DOHH2 (cell line): ENCODE results near the gene COL18A1.

Experiments
- H3F3A ChIP-seq: fragments of 200-600 bp; sonication (generic), shearing (Covaris generic); 2 replicates; pipeline ENCODE4 v1.6.0; 2016; ENCODE audit warnings: antibody characterized with exemption, mild to moderate bottlenecking; ENCODE audit not compliant: control insufficient read depth, insufficient read depth
- H3K27ac ChIP-seq: fragments of 200-600 bp; sonication (generic); 2 replicates; pipeline ENCODE4 v1.5.1; 2014; ENCODE audit warnings: low read depth, mild to moderate bottlenecking, low read length, moderate library complexity
- H3K27me3 ChIP-seq: fragments of 200-600 bp; sonication (generic); 2 replicates; pipeline ENCODE4 v1.6.1; 2014; ENCODE audit warnings: mild to moderate bottlenecking, low read length, mixed read lengths; ENCODE audit not compliant: control insufficient read depth
- H3K36me3 ChIP-seq: fragments of 200-600 bp; sonication (generic); 2 replicates; pipeline ENCODE4 v1.6.1; 2014; ENCODE audit warnings: mild to moderate bottlenecking, low read length, moderate library complexity, mixed read lengths; ENCODE audit not compliant: control insufficient read depth
- H3K4me1 ChIP-seq: fragments of 200-600 bp; sonication (generic); 2 replicates; pipeline ENCODE4 v1.6.1; 2014; ENCODE audit warnings: mild to moderate bottlenecking, low read length, mixed read lengths; ENCODE audit not compliant: control insufficient read depth
- H3K4me2 ChIP-seq: fragments of 200-600 bp; sonication (generic); 2 replicates; pipeline ENCODE4 v1.6.0; 2014; ENCODE audit warnings: mild to moderate bottlenecking, low read length, moderate library complexity
- H3K4me3 ChIP-seq: fragments of 200-600 bp; sonication (generic); 2 replicates; pipeline ENCODE4 v1.5.1; 2014; ENCODE audit warnings: mild to moderate bottlenecking, low read length, mixed read lengths
- H3K79me2 ChIP-seq: fragments of 200-600 bp; sonication (generic); 2 replicates; pipeline ENCODE4 v1.6.1; 2014; ENCODE audit warnings: mild to moderate bottlenecking, low read length, mixed read lengths; ENCODE audit not compliant: control insufficient read depth
- H3K9me2 ChIP-seq: fragments of 200-600 bp; sonication (generic); replicated peaks from 2 replicates; pipeline ENCODE4 v1.6.1; 2014; ENCODE audit warnings: mild to moderate bottlenecking, low read length, mixed read lengths; ENCODE audit not compliant: control insufficient read depth
- H3K9me3 ChIP-seq: fragments of 200-600 bp; sonication (generic); 2 replicates; pipeline ENCODE4 v1.6.1; 2014; ENCODE audit warnings: antibody characterized with exemption, low read length, mixed read lengths; ENCODE audit not compliant: control insufficient read depth, insufficient read depth
- H4K20me1 ChIP-seq: fragments of 200-600 bp; sonication (generic); 2 replicates; pipeline ENCODE4 v1.6.0; 2014; ENCODE audit warnings: low read depth, mild to moderate bottlenecking, antibody characterized with exemption, low read length, moderate library complexity; ENCODE audit not compliant: control insufficient read depth, insufficient read depth
- EZH2phosphoT487 ChIP-seq: fragments of 200-600 bp; sonication (generic); IDR thresholded peaks from 2 replicates; pipeline ENCODE4 v1.6.1; 2017; ENCODE audit warnings: borderline replicate concordance, mild to moderate bottlenecking, antibody characterized with exemption, low read length, moderate library complexity, mixed read lengths
- TF ChIP-seq, protein P1 (sequence below): fragments of 200-600 bp; sonication (generic); IDR thresholded peaks from one replicate; pipeline ENCODE4 v1.5.1; 2014; ENCODE audit warnings: antibody characterized with exemption, mild to moderate bottlenecking, low read depth, low read length; ENCODE audit not compliant: poor library complexity, severe bottlenecking

Gene COL18A1

DNA sequence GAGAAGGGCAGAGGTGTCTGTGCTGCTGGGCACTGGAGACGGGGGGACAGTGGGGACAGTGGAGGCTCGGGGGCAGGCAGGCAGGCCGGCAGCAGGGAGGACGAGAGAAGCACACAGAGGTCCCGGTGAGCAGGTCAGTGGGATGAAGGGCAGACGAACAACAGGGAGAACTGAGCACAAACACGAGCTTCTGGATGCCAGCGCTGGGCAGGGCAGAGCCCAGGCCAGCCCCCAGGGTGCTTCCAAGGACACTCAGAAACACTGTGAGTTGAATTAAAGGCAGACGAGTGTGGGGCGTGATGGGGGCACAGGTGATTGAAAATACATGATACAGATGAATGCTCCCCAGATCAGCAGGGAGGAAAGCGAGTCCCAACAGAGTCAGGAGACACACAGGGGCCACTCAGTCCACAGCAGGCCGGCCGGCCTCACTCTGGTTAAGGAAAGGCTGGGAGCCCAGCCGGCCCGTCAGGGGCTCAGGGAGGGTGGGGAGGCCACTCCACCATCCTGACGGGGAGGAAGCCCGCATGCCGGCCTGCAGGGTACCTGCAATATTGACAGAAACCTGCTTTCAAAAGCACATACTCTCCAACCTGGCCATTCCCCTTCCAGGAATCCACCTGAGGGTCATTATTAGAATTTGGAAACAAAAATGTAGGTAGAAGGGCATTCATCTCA, 123.2 kb downstream of the COL18A1 start:
- no peaks in the 10 kb centered on the region for H3K27me3 ChIP-seq
- H3K4me1 ChIP-seq: peaks cover 5% of the 10 kb centered on the region
- no peaks in the 10 kb centered on the region for H3K9me3 ChIP-seq
- no peaks in the 10 kb centered on the region for H3K9me2 ChIP-seq
- H3F3A ChIP-seq: no peaks in the 10 kb centered on the region
- H4K20me1 ChIP-seq: no peaks in the 10 kb centered on the region
- TF ChIP-seq, protein P1, sequence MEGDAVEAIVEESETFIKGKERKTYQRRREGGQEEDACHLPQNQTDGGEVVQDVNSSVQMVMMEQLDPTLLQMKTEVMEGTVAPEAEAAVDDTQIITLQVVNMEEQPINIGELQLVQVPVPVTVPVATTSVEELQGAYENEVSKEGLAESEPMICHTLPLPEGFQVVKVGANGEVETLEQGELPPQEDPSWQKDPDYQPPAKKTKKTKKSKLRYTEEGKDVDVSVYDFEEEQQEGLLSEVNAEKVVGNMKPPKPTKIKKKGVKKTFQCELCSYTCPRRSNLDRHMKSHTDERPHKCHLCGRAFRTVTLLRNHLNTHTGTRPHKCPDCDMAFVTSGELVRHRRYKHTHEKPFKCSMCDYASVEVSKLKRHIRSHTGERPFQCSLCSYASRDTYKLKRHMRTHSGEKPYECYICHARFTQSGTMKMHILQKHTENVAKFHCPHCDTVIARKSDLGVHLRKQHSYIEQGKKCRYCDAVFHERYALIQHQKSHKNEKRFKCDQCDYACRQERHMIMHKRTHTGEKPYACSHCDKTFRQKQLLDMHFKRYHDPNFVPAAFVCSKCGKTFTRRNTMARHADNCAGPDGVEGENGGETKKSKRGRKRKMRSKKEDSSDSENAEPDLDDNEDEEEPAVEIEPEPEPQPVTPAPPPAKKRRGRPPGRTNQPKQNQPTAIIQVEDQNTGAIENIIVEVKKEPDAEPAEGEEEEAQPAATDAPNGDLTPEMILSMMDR: no peak
- TF ChIP-seq EZH2phosphoT487: no peak
- H3K36me3 ChIP-seq: peaks cover 78% of the 10 kb centered on the region
- no peak overlapping the region for H3K4me3 ChIP-seq
- no peak overlapping the region for H3K27ac ChIP-seq
- H3K4me2 ChIP-seq: no peak overlapping the region
- peaks cover 2% of the 10 kb centered on the region; the same call in 1 of the 2 replicates for H3K79me2 ChIP-seq

DNA sequence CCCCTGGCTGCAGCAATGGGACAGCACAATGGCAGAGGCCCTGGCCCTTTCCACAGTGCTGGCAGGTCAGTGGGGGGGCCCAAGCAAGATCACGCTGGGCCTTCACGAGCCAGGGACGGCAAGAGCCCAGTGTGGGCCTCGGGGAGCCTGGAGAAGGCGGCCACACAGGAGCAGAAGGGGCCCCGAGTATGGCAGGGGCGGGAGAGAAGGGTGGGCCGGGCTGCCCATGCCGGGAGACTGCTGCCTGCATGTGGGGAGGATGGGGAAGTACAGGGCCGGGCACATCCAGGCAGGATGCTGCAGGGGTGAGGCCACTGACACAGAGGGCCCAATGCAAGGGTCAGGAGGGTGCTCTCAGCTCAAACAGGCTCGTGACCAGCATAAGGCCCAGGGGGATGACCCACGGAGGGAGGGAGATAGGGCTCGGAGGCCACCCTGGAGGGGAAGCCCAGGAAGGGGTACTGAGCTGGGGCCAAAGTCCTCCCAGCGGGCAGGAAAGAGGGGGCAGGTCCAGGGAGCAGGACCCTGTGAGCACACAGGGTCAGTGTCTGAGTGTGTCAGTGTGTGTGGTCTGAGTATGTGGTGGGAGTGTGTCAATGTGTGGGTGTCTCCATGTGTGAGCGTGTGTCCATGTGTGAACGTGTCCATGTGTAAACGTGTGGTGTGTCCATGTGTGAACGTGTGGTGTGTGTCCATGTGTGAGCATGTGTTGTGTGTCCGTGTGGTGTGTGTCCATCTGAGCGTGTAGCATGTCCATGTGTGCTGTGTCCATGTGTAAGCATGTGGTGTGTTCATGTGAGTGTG, 124.2 kb downstream of the COL18A1 start:
- Histone ChIP-seq H3K4me2 (no peak overlapping the region), H3K9me3 (no peaks in the 10 kb centered on the region), H3K79me2 (peaks cover 8% of the 10 kb centered on the region), H3F3A (no peaks in the 10 kb centered on the region), H3K4me1 (peaks cover 12% of the 10 kb centered on the region), H3K27ac (no peak overlapping the region), H3K36me3 (peaks cover 79% of the 10 kb centered on the region), H3K27me3 (no peaks in the 10 kb centered on the region), H3K9me2 (no peaks in the 10 kb centered on the region), H3K4me3 (no peak overlapping the region), H4K20me1 (no peaks in the 10 kb centered on the region)
- no peak for TF ChIP-seq EZH2phosphoT487
- TF ChIP-seq, protein P1: no peak

DNA sequence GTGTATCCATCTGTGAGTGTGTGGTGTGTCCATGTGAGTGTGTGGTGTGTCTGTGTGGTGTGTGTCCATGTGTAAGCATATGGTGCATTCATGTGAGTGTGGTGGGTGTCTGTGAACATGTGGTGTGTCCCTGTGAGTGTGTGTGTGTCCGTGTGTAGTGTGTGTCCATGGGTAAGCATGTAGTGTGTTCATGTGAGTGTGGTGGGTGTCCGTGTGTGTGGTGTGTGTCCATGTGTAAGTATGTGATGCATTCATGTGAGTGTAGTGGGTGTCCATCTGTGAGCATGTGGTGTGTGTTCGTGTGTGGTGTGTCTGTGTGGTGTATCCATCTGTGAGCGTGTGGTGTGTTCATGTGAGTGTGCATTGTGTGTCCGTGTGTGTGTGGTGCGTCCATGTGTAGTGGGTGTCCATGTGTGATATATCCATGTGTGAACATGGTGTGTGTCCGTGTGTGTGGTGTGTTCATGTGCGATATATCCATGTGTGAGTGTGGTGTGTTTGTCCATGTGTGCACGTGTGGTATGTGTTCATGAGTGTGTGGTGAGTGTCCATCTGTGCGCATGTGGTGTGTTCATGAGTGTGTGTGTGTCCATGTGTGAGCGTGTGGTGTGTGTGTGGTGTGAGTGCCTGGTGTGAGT, 124.9 kb downstream of the COL18A1 start:
- no peak overlapping the region for H3K4me3 ChIP-seq
- no peak for TF ChIP-seq EZH2phosphoT487
- TF ChIP-seq, protein P1: no peak
- H3F3A ChIP-seq: no peaks in the 10 kb centered on the region
- H3K9me2 ChIP-seq: no peaks in the 10 kb centered on the region
- H4K20me1 ChIP-seq: no peaks in the 10 kb centered on the region
- peaks cover 15% of the 10 kb centered on the region for H3K79me2 ChIP-seq
- H3K9me3 ChIP-seq: no peaks in the 10 kb centered on the region
- no peak overlapping the region for H3K27ac ChIP-seq
- no peaks in the 10 kb centered on the region for H3K27me3 ChIP-seq
- peaks cover 12% of the 10 kb centered on the region for H3K4me1 ChIP-seq
- H3K36me3 ChIP-seq: peaks cover 83% of the 10 kb centered on the region
- H3K4me2 ChIP-seq: no peak overlapping the region
